LNCAP (cell line): ENCODE data around the gene IFNGR1.

ENCODE experiments used
- TF ChIP-seq, protein P1 (sequence below): fragments of 450-650 bp; IDR thresholded peaks from 2 replicates; pipeline ENCODE4 v1.5.1; 2017; ENCODE audit warnings: mild to moderate bottlenecking

IFNGR1 gene

GRCh38 chr6:137159912-137160311, 59.3 kb downstream of the IFNGR1 start:
- TF ChIP-seq, protein P1, sequence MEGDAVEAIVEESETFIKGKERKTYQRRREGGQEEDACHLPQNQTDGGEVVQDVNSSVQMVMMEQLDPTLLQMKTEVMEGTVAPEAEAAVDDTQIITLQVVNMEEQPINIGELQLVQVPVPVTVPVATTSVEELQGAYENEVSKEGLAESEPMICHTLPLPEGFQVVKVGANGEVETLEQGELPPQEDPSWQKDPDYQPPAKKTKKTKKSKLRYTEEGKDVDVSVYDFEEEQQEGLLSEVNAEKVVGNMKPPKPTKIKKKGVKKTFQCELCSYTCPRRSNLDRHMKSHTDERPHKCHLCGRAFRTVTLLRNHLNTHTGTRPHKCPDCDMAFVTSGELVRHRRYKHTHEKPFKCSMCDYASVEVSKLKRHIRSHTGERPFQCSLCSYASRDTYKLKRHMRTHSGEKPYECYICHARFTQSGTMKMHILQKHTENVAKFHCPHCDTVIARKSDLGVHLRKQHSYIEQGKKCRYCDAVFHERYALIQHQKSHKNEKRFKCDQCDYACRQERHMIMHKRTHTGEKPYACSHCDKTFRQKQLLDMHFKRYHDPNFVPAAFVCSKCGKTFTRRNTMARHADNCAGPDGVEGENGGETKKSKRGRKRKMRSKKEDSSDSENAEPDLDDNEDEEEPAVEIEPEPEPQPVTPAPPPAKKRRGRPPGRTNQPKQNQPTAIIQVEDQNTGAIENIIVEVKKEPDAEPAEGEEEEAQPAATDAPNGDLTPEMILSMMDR: no peak

- TF ChIP-seq, protein P1: no peak
These were observed 61.6 kb downstream of the IFNGR1 start for GRCh38 chr6:137157601-137158000.

GRCh38 chr6:137156650-137157049, 62.5 kb downstream of the IFNGR1 start:
- TF ChIP-seq, protein P1: no peak

GRCh38 chr6:137155830-137156229, 63.4 kb downstream of the IFNGR1 start:
- TF ChIP-seq, protein P1: no peak

DNA sequence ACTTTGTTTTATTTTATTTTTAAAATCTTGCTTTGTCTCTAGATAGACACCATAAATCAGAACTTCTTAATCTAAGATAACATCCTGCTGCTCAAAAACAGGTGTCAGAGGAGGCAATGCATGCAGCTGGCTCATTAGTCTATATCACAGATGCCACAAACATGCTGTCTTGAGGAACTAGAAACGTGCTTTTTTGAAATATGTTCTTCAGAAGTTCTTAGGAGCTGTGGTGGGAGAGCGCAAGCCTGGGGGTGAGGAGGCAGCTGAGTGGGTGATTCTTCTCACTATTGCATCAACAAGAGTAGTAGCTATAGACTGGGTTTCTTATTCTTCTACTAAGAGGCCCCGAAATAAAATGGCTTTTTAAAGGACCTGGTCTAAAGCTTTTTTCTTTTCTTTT, 69.1 kb downstream of the IFNGR1 start:
- TF ChIP-seq, protein P1: no peak

DNA sequence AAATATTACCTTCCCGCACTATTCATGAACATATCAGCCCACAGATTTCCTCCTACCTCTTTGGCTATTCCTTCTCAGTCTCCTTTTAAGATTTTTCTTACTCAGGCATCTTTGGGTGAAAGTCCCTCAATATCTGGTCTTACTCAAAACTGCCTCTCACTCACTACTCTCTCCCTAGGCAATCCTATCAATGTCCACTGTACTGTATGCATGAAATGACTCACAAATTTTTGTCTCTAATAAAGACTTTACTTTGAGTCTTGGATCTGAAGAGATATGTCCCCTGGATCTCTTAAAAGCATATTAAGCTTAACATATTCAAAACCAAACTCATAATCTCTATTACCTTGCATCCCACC, 70.2 kb downstream of the IFNGR1 start:
- TF ChIP-seq, protein P1: no peak

GRCh38 chr6:137148306-137149034, 70.7 kb downstream of the IFNGR1 start:
- TF ChIP-seq, protein P1: no peak
